Measurements from ENCODE around the gene PCBP2. TPM values are rescaled to one million over a fixed set of nuclear protein-coding genes. Genes with fewer than 3 reads are reported as not detected.

PCBP2 gene
- total RNA-seq: 165 and 336 TPM in 2 replicates

GRCh38 chr12:53451661-53452158 is at the start of gene PCBP2:
Gene PCBP2 (plus strand): TSS chr12:53452102. CDS start chr12:53454801, 2,699 bp downstream.

DNA sequence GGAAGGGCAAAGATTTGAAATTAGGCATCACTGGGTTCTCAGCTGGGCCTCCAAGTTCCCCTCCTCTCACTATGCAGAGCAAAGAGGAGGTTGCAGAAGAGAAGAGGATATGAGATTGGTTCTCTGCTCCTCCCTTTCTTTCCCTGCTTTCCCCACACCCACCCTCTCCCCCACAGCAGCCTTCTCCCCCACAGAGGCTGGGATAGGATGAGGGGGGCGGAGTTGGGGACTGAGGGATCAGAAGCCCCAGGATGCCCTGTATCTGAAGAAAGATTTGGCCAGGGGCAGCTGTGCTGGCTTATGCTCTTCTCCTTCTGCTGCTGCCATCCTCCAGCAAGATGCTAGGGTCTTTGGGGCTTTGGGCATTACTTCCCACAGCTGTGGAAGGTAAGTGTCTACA is 28.3 kb upstream of the PCBP2 start, which contains the start of gene AMHR2:
AMHR2 (plus strand) TSS at position 259 of the 400 bp plus-strand sequence; CDS start at position 339, 80 bp downstream.

DNA sequence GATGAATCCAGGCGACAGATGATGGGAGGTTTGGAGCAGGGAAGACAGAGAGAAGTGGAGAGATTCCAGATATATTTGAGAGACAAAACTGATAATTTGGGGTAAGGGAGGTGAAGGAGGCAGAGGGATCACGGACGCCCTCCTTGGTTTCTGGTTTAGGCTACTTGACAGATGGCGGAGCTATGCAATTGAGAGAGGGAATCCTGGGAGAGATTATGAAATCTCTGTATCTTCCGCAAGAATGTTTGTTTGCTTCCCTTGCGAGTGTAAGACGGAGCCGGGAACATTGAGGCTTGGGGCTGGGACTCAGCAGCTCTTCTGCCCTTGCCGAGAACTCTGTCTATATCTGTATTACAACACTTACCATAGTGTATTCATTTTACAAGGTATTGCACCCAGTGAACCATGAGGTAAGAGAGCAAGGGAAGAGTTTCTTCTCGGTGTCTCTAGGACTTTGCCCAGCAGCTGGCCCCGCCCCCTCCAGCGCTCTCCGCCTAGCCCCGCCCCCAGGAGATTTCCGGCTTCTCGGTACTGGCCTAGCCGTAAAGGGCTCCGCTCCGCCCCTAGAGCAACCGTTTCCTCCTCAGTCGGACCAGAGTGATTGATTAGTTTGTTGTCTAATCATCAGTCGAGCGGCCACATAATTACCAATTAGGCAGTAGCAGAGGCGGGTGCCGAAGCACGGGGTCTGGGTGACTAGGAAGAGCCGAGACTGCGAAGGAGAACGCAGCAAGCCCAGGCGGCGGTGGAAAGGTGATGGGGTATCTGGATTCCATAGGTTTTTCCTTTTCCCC is 10.7 kb upstream of the PCBP2 start, which contains the start of gene PRR13:
PRR13 (plus strand) TSS at position 695 of the 794 bp plus-strand sequence. CDS start 981 bp downstream, outside the sequence.

GRCh38 chr12:53499266-53500141 is 47.6 kb downstream of the PCBP2 start, which contains the start of gene MAP3K12:
Gene MAP3K12 (minus strand): TSS chr12:53499458. CDS start chr12:53487391, 12,067 bp downstream.

GRCh38 chr12:53500776-53501614 is 49.1 kb downstream of the PCBP2 start, which contains the start of gene TARBP2:
Gene TARBP2 (plus strand): TSS chr12:53501283. CDS start chr12:53501409, 126 bp downstream.

GRCh38 chr12:53506881-53507602 is 55.1 kb downstream of the PCBP2 start, which contains the start of gene NPFF:
Gene NPFF (minus strand): TSS chr12:53507484. CDS start chr12:53507474, 10 bp downstream.

Other genes with a start within 250 kb of the PCBP2 start
- 0.17 TPM in 1 of 2 replicates, not detected in the other for gene ITGB7, start 244.9 kb upstream of the PCBP2 start, total RNA-seq
- gene RARG, start 219.9 kb upstream of the PCBP2 start, total RNA-seq: 20.2 and 57.0 TPM in 2 replicates
- 0.12 and 1.8 TPM in 2 replicates for gene ESPL1, start 183.8 kb upstream of the PCBP2 start, total RNA-seq
- 559 and 576 TPM in 2 replicates for gene PFDN5, start 156.6 kb upstream of the PCBP2 start, total RNA-seq
- 43.3 and 64.9 TPM in 2 replicates for gene MYG1, start 152.4 kb upstream of the PCBP2 start, total RNA-seq
- gene AAAS, start 130.5 kb upstream of the PCBP2 start, total RNA-seq: 40.7 and 41.6 TPM in 2 replicates
- not detected in 2 replicates for gene SP7, start 115.7 kb upstream of the PCBP2 start, total RNA-seq
- gene SP1, start 71.9 kb upstream of the PCBP2 start, total RNA-seq: 23.9 and 33.4 TPM in 2 replicates
- 0.09 and 0.23 TPM in 2 replicates for gene AMHR2, start 28.2 kb upstream of the PCBP2 start, total RNA-seq
- gene PRR13, start 10.4 kb upstream of the PCBP2 start, total RNA-seq: 72.2 and 91.3 TPM in 2 replicates
- gene MAP3K12, start 47.4 kb downstream of the PCBP2 start, total RNA-seq: 39.1 and 46.5 TPM in 2 replicates
- 40.6 and 40.9 TPM in 2 replicates for gene TARBP2, start 49.2 kb downstream of the PCBP2 start, total RNA-seq
- gene NPFF, start 55.4 kb downstream of the PCBP2 start, total RNA-seq: not detected in 2 replicates
- 11.4 and 14.4 TPM in 2 replicates for gene ATF7, start 174.3 kb downstream of the PCBP2 start, total RNA-seq
- 250 and 431 TPM in 2 replicates for gene ATP5MC2, start 224.0 kb downstream of the PCBP2 start, total RNA-seq